ENCODE measurements around the gene MISP.
A peak's percentile ranks its signal among the peaks of the same experiment; 100 is the strongest.
"Not testable (repeated sequence)": the region's sequence is repeated elsewhere in the genome, so short reads cannot be mapped to it uniquely, and the experiment has no call there.

MISP gene

GRCh38 chr19:718251-718951, 32.5 kb upstream of the MISP start:
- TF ChIP-seq POLR2A (IDR thresholded peaks at IDR 0.05; ENCODE audit: low read length), result no peak
- TF ChIP-seq GATA1 (IDR thresholded peaks at IDR 0.05; ENCODE audit: low read depth, low read length), result no peak

GRCh38 chr19:718991-719512, 31.9 kb upstream of the MISP start:
- TF ChIP-seq GATA1 (IDR thresholded peaks at IDR 0.05; ENCODE audit: low read depth, low read length) (no peak), POLR2A (IDR thresholded peaks at IDR 0.05; ENCODE audit: low read length) (no peak)
- DNase-seq, result peak; percentile 31 to 34

More at GRCh38 chr19:718251-718951, 32.5 kb upstream of the MISP start:
- no peak for DNase-seq

- DNase-seq, result no peak
- TF ChIP-seq GATA1 (IDR thresholded peaks at IDR 0.05; ENCODE audit: low read depth, low read length) (no peak), POLR2A (IDR thresholded peaks at IDR 0.05; ENCODE audit: low read length) (no peak)
Observed at GRCh38 chr19:719636-720344, 31.1 kb upstream of the MISP start.

GRCh38 chr19:720345-721160, 30.4 kb upstream of the MISP start:
- no peak for DNase-seq
- TF ChIP-seq POLR2A (IDR thresholded peaks at IDR 0.05; ENCODE audit: low read length), result no peak
- TF ChIP-seq GATA1 (IDR thresholded peaks at IDR 0.05; ENCODE audit: low read depth, low read length), result no peak

- DNase-seq, result no peak
- no peak for TF ChIP-seq GATA1 (IDR thresholded peaks at IDR 0.05; ENCODE audit: low read depth, low read length)
- no peak for TF ChIP-seq POLR2A (IDR thresholded peaks at IDR 0.05; ENCODE audit: low read length)
Observed at GRCh38 chr19:722553-723101, 28.3 kb upstream of the MISP start.

- no peak for TF ChIP-seq POLR2A (IDR thresholded peaks at IDR 0.05; ENCODE audit: low read length)
- TF ChIP-seq GATA1 (IDR thresholded peaks at IDR 0.05; ENCODE audit: low read depth, low read length), result no peak
- DNase-seq, result no peak
Observed at GRCh38 chr19:723247-723646, 27.7 kb upstream of the MISP start.

GRCh38 chr19:723714-724113, 27.2 kb upstream of the MISP start:
- TF ChIP-seq POLR2A (IDR thresholded peaks at IDR 0.05; ENCODE audit: low read length) (no peak), GATA1 (IDR thresholded peaks at IDR 0.05; ENCODE audit: low read depth, low read length) (no peak)
- no peak for DNase-seq

- DNase-seq, result no peak
- TF ChIP-seq POLR2A (IDR thresholded peaks at IDR 0.05; ENCODE audit: low read length) (no peak), GATA1 (IDR thresholded peaks at IDR 0.05; ENCODE audit: low read depth, low read length) (no peak)
Observed at GRCh38 chr19:725461-726089, 25.3 kb upstream of the MISP start.

GRCh38 chr19:726993-727956, 23.6 kb upstream of the MISP start:
- TF ChIP-seq GATA1 (IDR thresholded peaks at IDR 0.05; ENCODE audit: low read depth, low read length) (no peak), POLR2A (IDR thresholded peaks at IDR 0.05; ENCODE audit: low read length) (no peak)
- no peak for DNase-seq

- no peak for DNase-seq
- TF ChIP-seq GATA1 (IDR thresholded peaks at IDR 0.05; ENCODE audit: low read depth, low read length) (no peak), POLR2A (IDR thresholded peaks at IDR 0.05; ENCODE audit: low read length) (no peak)
Observed at GRCh38 chr19:728011-728410, 22.9 kb upstream of the MISP start.

GRCh38 chr19:729564-729963, 21.3 kb upstream of the MISP start:
- DNase-seq, result not testable (repeated sequence)

- DNase-seq, result no peak
- TF ChIP-seq POLR2A (IDR thresholded peaks at IDR 0.05; ENCODE audit: low read length), result no peak
- TF ChIP-seq GATA1 (IDR thresholded peaks at IDR 0.05; ENCODE audit: low read depth, low read length), result no peak
Observed at GRCh38 chr19:729965-730668, 20.8 kb upstream of the MISP start.

Data from erythroblast (primary cell).